GM18870 (cell line): ENCODE measurements around the gene PPP4R3A.

Experiments
- ATAC-seq: cut with Tn5 transposase; IDR thresholded peaks from one replicate; pipeline ENCODE4 v1.9.1; 2021; ENCODE audit warnings: moderate library complexity; ENCODE audit not compliant: unreplicated experiment

PPP4R3A gene

GRCh38 chr14:91506226-91506625, 3.9 kb downstream of the PPP4R3A start:
- ATAC-seq: no peak

DNA sequence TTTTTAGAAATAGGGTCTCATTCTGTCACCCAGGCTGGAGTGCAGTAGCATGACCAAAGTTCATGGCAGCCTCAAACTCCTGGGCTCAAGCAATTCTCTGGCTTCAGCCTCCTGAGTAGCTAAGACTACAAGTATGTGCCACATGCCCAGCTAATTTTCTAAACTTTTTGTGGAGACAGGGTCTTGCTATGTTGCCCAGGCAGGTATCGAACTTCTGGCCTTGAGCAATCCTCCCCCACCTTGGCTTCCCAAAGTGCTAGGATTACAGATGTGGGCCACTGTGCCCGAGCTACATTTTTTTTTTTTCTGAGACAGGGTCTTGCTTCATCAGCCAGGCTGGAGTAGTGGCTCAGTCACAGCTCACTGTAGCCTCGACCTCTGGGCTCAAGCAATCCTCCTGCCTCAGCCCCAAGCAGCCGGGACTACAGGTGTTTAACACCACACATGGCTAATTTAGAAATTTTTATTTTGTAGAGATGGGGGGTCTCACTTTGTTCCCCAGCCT, 7.1 kb downstream of the PPP4R3A start:
- ATAC-seq: no peak

DNA sequence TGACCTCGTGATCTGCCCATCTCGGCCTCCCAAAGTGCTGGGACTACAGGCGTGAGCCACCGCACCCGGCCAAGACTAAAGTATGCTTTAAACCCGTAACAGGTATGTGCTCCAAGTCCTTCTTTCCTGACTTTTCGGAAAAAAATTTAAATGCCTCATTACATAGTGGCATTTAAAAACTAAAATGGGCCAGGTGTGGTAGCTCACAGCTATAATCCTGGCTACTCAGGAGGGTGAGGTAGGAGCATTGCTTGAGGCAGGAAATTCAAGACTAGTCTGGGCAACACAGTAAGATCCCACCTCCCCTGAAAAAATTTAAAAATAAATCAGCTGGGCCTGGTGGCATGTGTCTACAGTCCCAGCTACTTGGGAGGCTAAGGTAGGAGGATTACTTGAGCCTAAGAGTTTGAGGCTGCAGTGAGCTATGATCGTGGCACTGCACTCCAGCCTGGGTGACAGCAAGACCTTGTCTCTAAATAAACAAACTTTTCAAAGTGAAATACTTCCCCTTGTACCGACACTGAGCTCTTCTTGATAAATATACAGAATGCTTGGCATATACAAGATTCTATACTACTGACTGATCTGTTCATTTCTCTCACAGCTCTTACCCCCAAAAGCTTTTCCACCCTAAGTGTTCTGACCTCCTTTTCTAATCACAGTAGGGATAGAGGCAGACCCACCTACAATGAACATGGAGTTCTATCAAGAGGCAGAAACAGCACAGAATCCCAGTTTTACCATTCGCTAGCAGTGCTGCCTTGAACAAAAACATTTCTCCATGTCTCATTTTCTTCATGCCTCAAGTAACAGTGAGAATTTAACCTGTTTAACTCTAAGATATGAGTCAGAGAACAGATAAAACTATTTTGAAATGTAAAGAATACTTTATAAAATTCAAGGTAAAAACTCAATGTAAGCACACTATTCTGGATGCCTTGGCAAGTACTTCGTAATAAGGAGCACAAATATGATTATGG, 7.9 kb downstream of the PPP4R3A start:
- ATAC-seq: no peak

GRCh38 chr14:91501348-91501747, 8.8 kb downstream of the PPP4R3A start:
- no peak for ATAC-seq

DNA sequence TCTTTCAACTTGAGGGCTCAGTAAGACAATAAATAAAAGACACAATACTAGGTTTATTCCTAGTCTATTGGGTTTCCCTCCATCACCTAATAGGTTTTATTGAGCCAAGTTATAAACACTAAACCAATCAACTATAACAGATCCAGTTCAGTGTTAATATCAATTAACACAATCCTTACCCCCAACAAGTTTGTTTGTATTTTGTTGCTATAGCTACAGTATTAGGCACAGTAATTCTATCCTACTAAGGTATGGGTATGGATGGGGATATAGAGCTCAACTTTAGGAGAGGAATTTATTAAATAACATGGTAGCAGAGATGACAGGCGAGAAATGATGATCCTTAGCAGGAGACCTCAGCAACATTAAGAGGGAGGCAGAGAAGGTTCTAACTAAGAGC, 13.3 kb downstream of the PPP4R3A start:
- no peak for ATAC-seq

DNA sequence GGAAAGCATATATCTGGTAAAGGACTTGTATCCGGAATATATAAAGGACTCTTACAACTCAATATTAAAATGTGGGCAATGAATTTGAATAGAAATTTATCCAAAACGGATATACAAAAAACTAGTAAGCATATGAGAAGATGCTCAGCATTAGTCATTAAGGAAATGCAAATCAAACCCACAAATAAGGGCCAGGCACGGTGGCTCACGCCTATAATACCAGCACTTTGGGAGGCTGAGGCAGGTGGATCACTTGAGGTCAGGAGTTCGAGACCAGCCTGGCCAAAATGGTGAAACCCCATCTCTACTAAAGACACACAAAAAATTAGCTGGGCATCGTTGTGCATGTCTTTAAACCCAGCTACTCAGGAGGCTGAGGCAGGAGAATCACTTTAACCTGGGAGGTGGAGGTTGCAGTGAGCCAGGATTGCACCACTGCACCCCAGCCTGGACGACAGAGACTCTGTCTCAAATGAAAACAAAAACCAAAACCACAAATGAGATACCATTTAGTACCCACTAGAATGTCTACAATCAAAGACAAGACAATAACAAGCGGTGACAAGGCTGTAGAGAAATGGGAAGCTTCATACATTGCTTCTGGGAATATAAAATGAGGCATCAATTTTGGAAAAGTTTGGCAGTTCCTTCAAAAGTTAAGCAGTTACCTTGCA, 15.6 kb downstream of the PPP4R3A start:
- ATAC-seq: peak; percentile 50

DNA sequence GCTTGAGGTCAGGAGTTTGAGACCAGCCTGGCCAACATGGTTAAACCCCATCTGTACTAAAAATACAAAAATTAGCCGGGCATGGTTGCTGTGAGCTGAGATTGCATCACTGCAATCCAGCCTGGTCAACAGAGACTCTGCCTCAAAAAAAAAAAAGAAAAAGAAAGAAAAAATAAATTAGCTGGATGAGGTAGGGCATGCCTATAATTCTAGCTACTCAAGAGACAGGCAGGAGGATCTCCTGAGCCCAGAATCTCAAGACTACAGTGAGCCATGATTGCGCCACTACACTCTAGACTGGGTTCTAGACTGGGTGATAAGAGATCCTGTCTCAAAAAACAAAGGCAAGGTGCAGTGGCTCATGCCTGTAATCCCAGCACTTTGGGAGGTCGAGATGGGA, 16.9 kb downstream of the PPP4R3A start:
- no peak for ATAC-seq

GRCh38 chr14:91484744-91485143, 25.4 kb downstream of the PPP4R3A start:
- no peak for ATAC-seq

GRCh38 chr14:91484186-91484585, 25.9 kb downstream of the PPP4R3A start:
- ATAC-seq: no peak

DNA sequence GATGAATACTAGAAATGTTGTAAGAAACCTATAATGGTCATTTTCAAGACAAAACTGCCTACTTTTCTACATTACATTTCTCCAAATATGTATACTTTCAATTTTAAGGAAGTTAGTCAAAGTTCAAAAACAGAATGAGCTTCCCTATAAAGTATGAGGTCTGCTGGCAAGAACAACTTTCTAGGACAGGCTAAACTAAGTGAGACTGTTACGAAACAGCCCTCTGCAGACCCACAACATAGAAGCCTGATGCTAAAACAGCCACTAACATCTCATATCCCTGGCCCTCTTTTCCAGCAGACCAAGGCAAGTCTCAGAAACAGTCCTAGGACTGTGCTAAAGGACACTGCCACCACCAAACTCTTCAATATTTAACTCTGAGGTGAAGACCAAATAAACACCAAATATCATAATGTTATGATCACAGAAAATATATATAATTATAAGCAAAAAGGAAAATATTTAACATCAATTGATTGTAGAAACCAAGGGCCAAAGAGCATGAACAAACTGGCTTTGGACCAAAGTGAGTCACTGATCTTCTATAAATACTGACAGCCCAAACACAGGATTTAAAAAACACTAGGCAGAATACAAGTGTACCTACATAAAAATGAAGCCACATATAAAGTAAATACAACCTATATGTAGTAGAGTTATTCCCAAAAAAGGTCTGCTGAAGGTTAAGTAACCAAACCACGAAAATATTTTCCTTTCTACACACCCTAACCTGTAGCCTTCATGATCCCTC, 27.7 kb downstream of the PPP4R3A start:
- ATAC-seq: no peak

DNA sequence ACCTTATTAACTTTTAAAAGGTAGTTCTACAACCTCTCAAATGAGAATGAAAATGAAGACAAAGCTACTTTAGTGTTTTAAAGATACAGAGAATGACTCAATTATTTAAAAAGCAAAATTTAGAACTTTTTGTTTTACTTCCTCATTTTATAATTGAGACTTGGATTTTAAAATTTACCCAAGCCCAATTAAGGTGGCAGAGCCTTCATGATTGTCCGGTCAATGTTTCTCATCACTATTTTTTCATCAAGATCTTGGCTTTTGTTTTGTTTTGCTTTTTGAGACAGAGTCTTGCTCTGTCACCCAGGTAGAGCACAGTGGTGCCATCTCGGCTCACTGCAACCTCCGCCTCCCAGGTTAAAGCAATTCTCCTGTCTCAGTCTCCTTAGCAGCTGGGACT, 32.7 kb downstream of the PPP4R3A start:
- ATAC-seq: no peak

GRCh38 chr14:91473046-91473445, 37.1 kb downstream of the PPP4R3A start:
- no peak for ATAC-seq

GRCh38 chr14:91470216-91470615, 39.9 kb downstream of the PPP4R3A start:
- no peak for ATAC-seq

DNA sequence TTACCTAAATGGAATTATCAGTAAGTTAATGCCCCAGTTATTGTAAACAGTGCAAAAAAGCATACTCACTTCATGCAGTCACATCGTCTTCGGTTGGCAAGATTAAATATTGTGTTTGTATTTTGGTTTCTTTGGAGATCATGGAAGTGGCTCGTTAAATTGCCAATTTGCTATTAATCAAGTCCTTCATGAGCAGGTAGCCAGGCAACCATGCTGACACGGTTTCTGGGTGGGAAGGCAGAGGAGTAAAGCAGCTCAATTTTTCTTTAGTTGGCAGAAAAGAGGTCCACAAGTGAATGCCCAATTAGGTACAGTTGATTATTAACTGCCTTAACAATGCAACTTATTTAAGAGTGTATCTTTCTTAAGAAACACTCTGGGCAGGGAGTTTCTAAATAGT, 43.9 kb downstream of the PPP4R3A start:
- no peak for ATAC-seq

DNA sequence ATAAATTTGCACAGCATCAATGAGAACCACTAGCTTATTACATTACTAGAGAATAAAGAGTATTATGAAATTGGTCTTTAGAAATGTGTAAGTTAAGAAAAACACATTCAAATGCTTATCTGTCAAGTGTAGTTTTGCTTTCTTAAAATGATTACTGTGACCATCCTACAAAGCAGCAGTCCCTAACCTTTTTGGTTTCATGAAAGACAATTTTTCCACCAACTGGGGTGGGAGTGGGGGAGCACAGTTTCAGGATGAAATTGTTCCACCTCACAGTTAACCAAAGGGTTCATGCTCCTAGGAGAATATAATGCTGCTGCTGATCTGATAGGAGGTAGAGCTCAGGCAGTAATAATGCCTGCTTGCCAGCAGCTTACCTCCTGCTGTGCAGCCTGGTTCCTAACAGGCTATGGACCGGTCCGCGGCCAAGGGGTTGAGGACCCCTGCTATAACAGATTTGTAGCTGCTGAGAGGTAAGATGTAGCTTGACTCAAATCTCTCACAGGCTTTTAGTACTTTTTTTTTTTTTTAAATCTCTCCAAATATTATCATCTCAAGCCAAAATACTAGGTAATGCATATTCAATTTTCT, 45.4 kb downstream of the PPP4R3A start:
- ATAC-seq: no peak

GRCh38 chr14:91458612-91459011, 51.5 kb downstream of the PPP4R3A start:
- ATAC-seq: no peak

GRCh38 chr14:91456283-91456682, 53.8 kb downstream of the PPP4R3A start:
- no peak for ATAC-seq

DNA sequence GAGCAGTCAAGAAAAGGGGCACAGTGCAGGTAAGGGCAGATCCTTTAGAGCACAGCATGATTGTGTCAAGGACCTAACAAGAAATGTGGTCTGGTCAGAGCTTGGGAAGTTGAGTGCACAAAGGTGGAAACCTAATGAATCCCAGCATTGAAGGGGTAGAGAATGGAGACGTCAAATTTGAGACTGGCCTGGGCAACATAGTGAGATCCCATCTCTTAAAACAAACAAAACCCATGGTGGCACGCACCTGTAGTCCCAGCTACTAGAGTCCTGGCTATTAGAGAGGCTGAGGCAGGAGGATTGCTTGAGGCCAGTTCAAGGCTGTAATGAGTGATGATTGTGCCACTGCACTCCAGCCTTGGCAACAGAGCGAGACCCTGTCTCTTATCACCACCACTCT, 55.5 kb downstream of the PPP4R3A start:
- no peak for ATAC-seq

DNA sequence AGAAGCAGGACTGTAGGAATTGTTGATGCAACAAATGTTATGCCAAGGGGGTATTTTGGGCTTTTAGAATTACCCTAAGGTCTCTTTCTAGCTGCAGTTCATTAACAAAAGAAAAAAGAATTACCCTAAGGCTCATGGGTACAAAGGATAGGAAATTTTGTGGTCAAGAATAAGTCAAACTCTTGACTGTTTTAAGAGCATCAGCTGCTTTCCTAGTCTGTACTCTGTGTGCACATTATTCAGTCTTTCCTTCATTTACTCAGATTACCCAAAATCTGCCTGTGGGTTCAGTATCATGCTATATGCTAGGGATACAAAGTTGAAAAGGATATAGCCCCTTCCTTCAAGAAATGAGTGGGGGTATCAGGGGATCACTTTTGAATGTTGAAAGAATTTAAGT, 56.0 kb downstream of the PPP4R3A start:
- ATAC-seq: no peak

- no peak for ATAC-seq
These were observed 56.4 kb downstream of the PPP4R3A start for GRCh38 chr14:91453744-91454143.
